ENCODE measurements around the gene HSPB1. TPM values are rescaled to one million over a fixed set of nuclear protein-coding genes. Genes with fewer than 3 reads are reported as not detected.
"Not testable (repeated sequence)": the region's sequence is repeated elsewhere in the genome, so short reads cannot be mapped to it uniquely, and the experiment has no call there.

The HSPB1 gene
- total RNA-seq, 1 donor from 2014 or later: 109 TPM

DNA sequence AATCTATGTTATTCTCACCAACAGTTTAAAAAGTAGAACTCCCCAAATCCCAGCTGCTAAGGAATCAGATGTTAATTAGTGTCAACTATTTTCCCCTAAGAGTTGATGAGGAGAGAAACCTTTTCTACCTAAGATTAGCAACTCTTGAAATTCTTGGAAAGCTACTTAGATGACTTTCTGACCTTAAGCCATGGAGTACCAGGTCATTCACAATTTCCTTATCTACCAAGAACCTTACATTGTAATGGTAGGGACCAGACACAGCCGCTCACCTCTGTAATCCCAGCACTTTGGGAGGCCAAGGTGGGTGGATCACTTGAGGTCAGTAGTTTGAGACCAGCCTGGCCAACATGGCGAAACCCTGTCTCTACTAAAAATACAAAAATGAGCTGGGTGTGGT, 32.9 kb downstream of the HSPB1 start:
- DNase-seq: not testable (repeated sequence)

DNA sequence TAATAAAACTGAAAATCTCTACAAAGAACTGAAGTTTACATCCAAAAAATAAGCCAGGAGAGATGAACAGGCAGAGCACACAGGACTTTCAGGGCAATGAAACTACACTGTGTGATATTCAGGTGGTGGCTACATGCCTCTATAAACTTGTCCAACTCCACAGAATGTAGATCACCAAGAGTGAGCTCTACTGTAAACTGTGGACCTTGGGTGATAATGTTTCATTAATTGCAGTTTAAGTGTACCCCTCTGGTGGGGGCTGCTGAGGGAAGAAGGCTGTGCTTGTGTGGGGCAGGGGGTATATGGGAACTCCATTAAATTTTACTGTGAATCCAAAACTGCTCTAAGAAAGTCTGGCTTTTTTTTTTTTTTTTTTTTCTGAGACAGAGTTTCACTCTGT, 33.6 kb downstream of the HSPB1 start:
- DNase-seq: no peak

GRCh38 chr7:76337147-76337546, 34.7 kb downstream of the HSPB1 start:
- no peak for DNase-seq

DNA sequence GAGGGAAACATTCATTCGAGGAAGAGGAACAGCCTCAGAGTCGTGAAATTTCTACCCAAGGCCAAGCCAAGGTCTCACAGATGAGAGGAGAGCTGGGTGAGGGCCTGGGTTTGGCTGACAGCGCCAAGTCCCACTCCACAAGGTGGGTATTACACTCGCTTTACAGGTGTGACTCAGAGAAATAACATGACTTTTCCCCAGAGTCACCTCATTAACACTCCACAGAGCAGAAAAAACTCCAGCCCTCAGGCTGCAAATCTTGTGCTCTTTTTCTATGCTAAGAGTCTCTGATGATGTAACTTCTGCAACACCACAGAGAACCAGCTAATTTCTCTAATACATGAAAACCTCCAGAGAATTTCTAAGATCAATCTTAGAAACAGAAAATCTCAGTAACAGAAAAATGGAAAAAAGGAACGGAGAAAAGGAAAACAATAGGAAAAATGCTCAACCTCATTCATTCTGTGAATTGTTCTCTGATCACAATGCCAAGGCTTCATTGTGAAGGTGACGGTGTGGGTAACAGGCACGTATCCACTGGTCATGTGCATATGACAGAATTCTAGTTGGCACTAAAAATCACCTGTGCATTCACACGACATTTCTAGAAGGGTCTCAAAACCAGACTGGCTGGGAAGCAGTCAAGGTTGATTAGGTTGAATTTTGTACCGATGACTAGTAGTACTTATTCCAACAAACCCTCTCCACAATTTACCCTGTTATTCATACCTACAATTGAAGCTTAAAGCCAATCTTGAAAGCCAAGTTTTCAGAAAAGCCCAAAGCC, 36.0 kb downstream of the HSPB1 start:
- DNase-seq: no peak

DNA sequence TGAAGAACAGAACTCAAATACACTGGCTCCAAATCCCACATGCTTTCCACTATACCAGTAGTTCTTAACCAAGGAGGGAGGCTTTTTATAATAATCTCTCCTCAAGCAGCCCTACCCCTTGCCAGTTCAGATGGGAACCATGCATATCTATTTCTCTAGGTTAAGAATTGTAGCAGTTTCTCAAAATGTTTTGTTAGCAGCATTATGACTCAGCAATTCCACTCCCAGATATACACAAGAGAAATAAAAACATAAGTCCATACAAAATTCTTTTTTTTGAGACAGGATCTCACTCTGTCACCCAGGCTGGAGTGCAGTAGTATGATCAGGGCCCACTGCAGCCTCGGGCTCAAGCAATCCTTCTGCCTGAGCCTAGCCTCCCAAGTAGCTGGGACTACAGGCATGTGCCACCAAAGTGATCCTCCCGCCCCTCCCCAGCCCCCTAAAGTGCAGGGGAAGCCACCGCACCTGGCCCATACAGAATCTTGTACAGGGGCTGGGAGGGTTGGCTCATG, 38.2 kb downstream of the HSPB1 start:
- DNase-seq: peak; percentile 70

DNA sequence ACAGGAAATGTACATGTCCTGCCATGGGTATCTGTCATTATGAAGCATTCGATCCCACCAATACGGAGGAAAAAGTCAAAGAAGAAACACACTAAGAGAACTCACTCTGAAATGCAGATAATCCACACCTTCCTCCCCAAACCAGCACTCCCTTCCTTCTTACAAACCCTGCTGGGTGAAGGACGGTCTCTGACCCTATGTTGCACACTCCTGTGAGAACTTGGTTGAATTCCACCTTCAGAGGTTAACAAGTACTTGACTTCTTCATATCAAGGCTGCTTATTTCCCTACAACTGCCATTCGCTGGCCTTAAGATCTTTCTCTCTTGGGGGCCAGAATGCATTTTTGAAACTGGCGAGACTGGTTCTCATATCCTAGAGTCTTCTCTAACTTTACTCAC, 39.7 kb downstream of the HSPB1 start:
- no peak for DNase-seq

GRCh38 chr7:76343294-76343930, 40.9 kb downstream of the HSPB1 start:
- no peak for DNase-seq

- no peak for DNase-seq
Observed at GRCh38 chr7:76343931-76344321, 41.5 kb downstream of the HSPB1 start.

- no peak for DNase-seq
Observed at GRCh38 chr7:76346097-76346496, 43.6 kb downstream of the HSPB1 start.

DNA sequence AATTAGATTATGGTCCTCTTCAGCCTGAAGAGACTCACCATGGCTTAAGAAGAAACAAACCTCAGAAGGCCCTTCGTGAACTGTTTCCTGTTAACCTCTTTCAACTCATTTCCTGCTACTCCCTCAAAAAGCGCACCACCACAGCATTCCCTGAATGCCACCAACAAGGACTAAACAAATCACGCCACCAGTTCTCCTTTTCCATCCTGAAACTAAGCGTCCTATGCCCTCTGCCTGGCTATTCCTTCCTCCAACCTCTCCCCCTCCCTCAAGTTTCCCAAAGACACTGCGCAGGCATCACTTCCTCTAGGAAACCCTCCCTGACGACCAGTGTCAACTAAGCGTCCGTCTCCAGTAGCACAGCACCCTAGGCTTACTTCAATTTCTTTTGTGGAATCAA, 44.3 kb downstream of the HSPB1 start:
- peak; percentile 75 for DNase-seq

DNA sequence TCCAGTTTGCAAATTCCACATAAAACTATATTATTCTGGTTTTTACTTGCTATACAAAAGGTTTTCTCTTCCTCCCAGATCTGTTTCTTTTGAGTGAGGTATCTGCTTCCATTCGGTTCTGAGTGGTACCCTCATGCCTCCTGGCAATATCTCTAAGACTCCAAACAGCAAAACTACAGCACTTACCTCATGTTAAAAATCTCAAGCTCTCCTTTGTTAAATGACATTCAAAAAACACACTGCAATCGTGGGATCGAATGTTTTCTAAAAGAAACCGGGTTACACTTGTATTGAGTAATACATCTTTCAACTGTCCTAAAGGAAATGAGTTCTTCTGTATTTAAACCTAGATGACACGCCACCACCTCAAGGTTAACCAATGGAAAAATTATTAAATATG, 45.2 kb downstream of the HSPB1 start:
- DNase-seq: no peak

DNA sequence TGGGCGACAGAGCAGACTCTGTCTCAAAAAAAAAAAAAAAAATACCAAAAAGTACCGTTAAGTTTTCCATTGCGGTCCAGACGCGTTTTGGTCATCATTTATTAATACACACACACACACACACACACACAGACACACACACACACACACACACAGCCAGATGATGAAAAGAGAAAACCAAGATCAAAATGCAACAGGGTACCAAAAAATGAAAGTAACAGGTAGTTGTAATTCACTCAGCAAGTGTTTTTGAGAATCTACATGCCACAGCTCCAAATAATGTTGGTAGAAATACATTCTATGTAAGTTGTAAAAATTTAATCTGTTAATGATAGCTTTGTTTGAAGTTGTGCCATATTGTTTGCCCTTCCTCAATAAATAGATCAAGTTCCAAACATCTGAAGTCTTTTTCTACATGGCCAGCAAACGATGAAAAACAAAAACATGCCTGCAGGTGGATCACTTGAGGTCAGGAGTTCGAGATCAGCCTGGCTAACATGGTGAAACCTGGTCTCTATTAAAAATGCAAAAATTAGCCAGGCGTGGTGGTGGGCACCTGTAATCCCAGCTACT, 46.9 kb downstream of the HSPB1 start:
- no peak for DNase-seq

DNA sequence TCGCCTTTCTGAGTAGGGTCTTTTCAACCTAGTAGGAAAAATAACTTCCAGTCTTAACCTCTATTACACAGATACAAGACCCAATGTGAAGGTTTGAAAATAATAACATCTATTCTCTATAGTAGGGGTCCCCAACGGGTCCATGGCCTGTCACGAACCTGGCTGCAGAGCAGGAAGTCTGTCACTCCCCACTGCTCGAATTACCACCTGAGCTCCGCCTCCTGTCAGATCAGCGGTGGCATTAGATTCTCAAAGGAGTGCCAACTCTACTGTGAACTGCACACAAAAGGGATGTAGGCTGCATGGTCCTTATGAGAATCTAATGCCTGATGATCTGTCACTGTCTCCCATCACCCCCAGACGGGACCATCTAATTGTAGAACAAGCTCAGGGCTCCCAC, 48.9 kb downstream of the HSPB1 start:
- no peak for DNase-seq

DNA sequence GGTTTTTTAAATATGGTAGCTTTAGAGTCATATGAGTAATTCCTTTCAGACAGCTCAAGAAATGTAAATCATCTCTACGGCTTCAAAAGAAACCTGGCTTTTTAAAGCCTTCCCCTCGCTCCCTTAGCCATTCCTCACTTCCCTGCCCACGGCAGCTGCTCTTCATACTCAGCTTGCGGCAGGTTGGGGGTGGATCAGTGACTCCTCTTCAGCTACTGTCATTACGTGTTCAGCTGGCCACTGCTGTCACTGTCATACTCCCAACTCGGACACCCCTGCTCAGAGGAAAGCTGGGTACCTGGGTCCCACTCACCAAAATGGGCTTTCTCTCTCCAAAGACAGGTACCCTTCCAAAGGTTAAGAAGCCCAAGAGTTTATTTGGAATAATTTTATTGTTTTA, 49.7 kb downstream of the HSPB1 start:
- DNase-seq: no peak

- DNase-seq: no peak
Observed at GRCh38 chr7:76353744-76354143, 51.3 kb downstream of the HSPB1 start.

Other genes starting within 250 kb of the HSPB1 start
- gene SRRM3, start 100.8 kb upstream of the HSPB1 start, total RNA-seq: 2.0 and 2.2 TPM in 2 replicates
- gene YWHAG, start 56.3 kb downstream of the HSPB1 start, total RNA-seq: 95.0 and 154 TPM in 2 replicates
- 0.68 and 0.98 TPM in 2 replicates for gene SSC4D, start 107.0 kb downstream of the HSPB1 start, total RNA-seq
- 1.0 and 2.8 TPM in 2 replicates for gene ZP3, start 122.3 kb downstream of the HSPB1 start, total RNA-seq
- 3.6 and 9.2 TPM in 2 replicates for gene DTX2, start 159.0 kb downstream of the HSPB1 start, total RNA-seq
- gene UPK3B, start 207.9 kb downstream of the HSPB1 start, total RNA-seq: under 0.01 TPM in 1 of 2 replicates, not detected in the other
- 0.09 TPM in 1 of 2 replicates, not detected in the other for gene SPDYE16, start 240.6 kb downstream of the HSPB1 start, total RNA-seq

All from dermis blood vessel endothelial cell (primary cell).